PC-3 (cell line): ENCODE data around the gene TBCB.

Experiments
- EZH2 ChIP-seq: fragments of 300-600 bp; sonication (generic); IDR thresholded peaks from one replicate; pipeline ENCODE4 v1.6.1; 2017; ENCODE audit warnings: antibody characterized with exemption, mild to moderate bottlenecking, low read length; ENCODE audit not compliant: unreplicated experiment
- EZH2phosphoT487 ChIP-seq: fragments of 300-600 bp; sonication (generic); IDR thresholded peaks from 2 replicates; pipeline ENCODE4 v1.6.1; 2018; ENCODE audit warnings: mild to moderate bottlenecking, antibody characterized with exemption, low read length, borderline replicate concordance
- TF ChIP-seq, protein P1 (sequence below): fragments of 300-600 bp; sonication (generic); conservative IDR thresholded peaks from 2 replicates; pipeline ENCODE4 v1.5.1; 2017; ENCODE audit warnings: antibody characterized with exemption, low read depth, mild to moderate bottlenecking, low read length

DNA sequence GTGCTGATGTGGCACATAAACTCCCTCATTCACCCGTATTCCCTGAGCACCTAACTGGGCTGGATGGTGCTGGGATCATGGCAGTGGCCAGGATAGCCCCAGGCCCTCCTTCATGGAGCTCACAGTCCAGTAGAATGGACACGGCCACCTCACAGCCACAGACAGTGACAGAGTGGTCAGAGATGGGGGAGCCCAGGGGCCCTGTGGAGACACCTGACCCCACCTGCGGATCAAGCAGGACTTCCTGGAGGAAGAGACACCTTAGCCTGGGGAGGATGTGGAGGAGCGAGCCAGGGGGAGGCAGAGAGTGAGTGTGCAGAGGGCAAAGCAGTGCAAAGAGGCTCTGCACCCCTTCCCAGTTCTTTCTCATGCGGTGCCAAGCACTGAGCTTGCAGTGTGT, 25.4 kb upstream of the TBCB start:
- TF ChIP-seq EZH2phosphoT487 (no peak), EZH2 (no peak)
- TF ChIP-seq, protein P1, sequence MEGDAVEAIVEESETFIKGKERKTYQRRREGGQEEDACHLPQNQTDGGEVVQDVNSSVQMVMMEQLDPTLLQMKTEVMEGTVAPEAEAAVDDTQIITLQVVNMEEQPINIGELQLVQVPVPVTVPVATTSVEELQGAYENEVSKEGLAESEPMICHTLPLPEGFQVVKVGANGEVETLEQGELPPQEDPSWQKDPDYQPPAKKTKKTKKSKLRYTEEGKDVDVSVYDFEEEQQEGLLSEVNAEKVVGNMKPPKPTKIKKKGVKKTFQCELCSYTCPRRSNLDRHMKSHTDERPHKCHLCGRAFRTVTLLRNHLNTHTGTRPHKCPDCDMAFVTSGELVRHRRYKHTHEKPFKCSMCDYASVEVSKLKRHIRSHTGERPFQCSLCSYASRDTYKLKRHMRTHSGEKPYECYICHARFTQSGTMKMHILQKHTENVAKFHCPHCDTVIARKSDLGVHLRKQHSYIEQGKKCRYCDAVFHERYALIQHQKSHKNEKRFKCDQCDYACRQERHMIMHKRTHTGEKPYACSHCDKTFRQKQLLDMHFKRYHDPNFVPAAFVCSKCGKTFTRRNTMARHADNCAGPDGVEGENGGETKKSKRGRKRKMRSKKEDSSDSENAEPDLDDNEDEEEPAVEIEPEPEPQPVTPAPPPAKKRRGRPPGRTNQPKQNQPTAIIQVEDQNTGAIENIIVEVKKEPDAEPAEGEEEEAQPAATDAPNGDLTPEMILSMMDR, result no peak
